ENCODE data around the gene CDK19.

DNA sequence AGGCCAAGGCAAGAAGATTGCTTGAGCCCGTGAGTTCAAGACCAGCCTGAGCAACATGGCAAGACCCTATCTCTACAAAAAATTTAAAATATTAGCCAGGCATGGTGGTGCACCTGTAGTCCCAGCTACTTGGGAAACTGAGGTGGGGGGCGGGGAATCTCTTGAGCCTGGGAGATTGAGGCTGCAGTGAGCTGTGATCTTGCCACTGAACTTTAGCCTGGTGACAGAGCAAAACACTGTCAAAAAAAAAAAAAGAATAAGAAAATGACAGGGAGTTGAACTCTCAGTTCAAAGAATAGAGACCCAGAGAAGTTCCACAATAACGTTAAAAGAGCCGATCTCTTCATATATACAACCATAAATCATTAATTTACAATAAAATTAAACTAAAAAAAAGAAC, 34.5 kb upstream of the CDK19 start:
- TF ChIP-seq POLR2A (IDR thresholded peaks at IDR 0.05) (no peak), POLR2AphosphoS5 (IDR thresholded peaks at IDR 0.05) (no peak)
